Prostate gland (tissue), 2 donors: Measurements from ENCODE around the gene TRRAP.

Experiments used
- CTCF ChIP-seq, 4 experiments: fragments of 200-600 bp in 2 of 4; fragments of 450-650 bp in 2 of 4; sonication (generic) in 2 of 4; IDR thresholded peaks; 1 replicate in 3 of 4; 2 replicates in 1 of 4; pipeline ENCODE4 v1.5.1; 2016 to 2019; ENCODE audit warnings: antibody characterized with exemption in 4 of 4, mild to moderate bottlenecking in 2 of 4, moderate library complexity in 2 of 4
- POLR2A ChIP-seq: fragments of 450-650 bp; IDR thresholded peaks from one replicate; pipeline ENCODE4 v1.6.1; 2016; ENCODE audit warnings: antibody characterized with exemption, mild to moderate bottlenecking
- POLR2AphosphoS5 ChIP-seq: sonication (generic); formaldehyde crosslinking; IDR thresholded peaks from one replicate; pipeline ENCODE4 v1.6.1; 2017; ENCODE audit warnings: antibody characterized with exemption

GRCh38 chr7:98887038-98887437 is 8.7 kb downstream of the TRRAP start:
- TF ChIP-seq CTCF (IDR thresholded peaks at IDR 0.05) = no peak
- TF ChIP-seq POLR2A = no peak
- TF ChIP-seq POLR2AphosphoS5 = no peak
